Breast epithelium (tissue), 4 donors: Measurements from ENCODE around the gene F10. TPM values are rescaled to one million over a fixed set of nuclear protein-coding genes. Genes with fewer than 3 reads are reported as not detected.

Experiments
- DNase-seq, 2 donors: peaks; one replicate each; pipeline ENCODE4 v3.0.0-alpha.2; 2019; ENCODE audit warnings: low spot score in 2 of 2
- H3K27ac ChIP-seq, 2 donors: fragments of 200-600 bp; sonication (generic) in 1 of 2; one replicate each; pipeline ENCODE4 v1.5.1; 2016 to 2019; ENCODE audit warnings: mild to moderate bottlenecking in 1 of 2
- H3K27me3 ChIP-seq, 2 donors: fragments of 200-600 bp; sonication (generic) in 1 of 2; one replicate each; pipeline versions ENCODE4 v1.5.1 to v1.6.0; 2017 to 2019; ENCODE audit warnings: control low read depth in 1 of 2, mild to moderate bottlenecking in 1 of 2
- H3K36me3 ChIP-seq: fragments of 200-600 bp; one replicate; pipeline ENCODE4 v1.5.1; 2019
- H3K4me1 ChIP-seq, 2 donors: fragments of 200-600 bp; sonication (generic); one replicate each; pipeline ENCODE4 v1.5.1; 2016 to 2019; ENCODE audit warnings: control low read depth in 1 of 2
- H3K4me3 ChIP-seq, 3 donors: fragments of 200-600 bp; sonication (generic); 1 replicate in 2 of 3; 2 replicates in 1 of 3; pipeline ENCODE4 v1.5.1; 2016 to 2019; ENCODE audit warnings: mild to moderate bottlenecking in 3 of 3, moderate library complexity in 2 of 3
- H3K9me3 ChIP-seq, 2 donors: fragments of 200-600 bp; sonication (generic) in 1 of 2; one replicate each; pipeline ENCODE4 v1.5.1; 2016 to 2019; ENCODE audit warnings: control low read depth in 1 of 2
- POLR2A ChIP-seq: fragments of 450-650 bp; IDR thresholded peaks from one replicate; pipeline ENCODE4 v1.6.1; 2016; ENCODE audit warnings: antibody characterized with exemption, mild to moderate bottlenecking, moderate library complexity
- POLR2AphosphoS5 ChIP-seq, 3 donors: sonication (generic); formaldehyde crosslinking; IDR thresholded peaks; one replicate each; pipeline ENCODE4 v1.6.1; 2017; ENCODE audit warnings: antibody characterized with exemption in 3 of 3
- intact Hi-C: fragments of 100-400 bp; cut with DNase I; formaldehyde crosslinking; loops from one replicate; pipeline ENCODE4 v1.15.1; 2023; ENCODE audit warnings: low total_unique reads
- total RNA-seq, 3 donors: library from RNA; depleted of rRNA; stranded (reverse); fragments of >200 nt; gene quantifications; one replicate each; pipeline ENCODE4 v1.1.0, GENCODE V29; 2016
- TF ChIP-seq, protein P1 (sequence below), 3 donors: fragments of 450-650 bp; IDR thresholded peaks; one replicate each; pipeline ENCODE4 v1.5.1; 2016 to 2017; ENCODE audit warnings: antibody characterized with exemption in 3 of 3, mild to moderate bottlenecking in 3 of 3, moderate library complexity in 3 of 3

The F10 gene
- total RNA-seq, 3 donors from 2014 or later = 5.1 to 63.2 (median 8.2) TPM

DNA sequence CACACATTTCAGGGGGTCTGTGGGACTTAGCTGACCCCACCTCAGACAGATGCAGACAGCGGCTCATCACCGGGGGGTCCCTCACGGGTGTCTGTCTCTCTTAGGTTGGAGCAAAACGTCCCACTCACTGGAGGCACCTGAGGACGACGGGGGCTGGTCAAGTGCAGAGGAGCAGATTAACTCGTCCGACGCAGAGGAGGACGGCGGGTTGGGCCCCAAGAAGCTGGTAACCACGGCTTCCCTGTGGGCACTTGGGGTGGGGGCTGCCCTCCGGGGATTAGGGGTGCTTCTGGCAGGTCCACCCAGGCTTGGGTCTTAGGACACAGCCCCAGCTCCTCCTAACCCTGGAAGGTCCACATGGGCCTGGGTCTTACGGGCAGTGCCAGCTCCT is 28.2 kb upstream of the F10 start:
- TF ChIP-seq POLR2AphosphoS5 (IDR thresholded peaks at IDR 0.05) (no peak), POLR2A (no peak)
- TF ChIP-seq, protein P1, sequence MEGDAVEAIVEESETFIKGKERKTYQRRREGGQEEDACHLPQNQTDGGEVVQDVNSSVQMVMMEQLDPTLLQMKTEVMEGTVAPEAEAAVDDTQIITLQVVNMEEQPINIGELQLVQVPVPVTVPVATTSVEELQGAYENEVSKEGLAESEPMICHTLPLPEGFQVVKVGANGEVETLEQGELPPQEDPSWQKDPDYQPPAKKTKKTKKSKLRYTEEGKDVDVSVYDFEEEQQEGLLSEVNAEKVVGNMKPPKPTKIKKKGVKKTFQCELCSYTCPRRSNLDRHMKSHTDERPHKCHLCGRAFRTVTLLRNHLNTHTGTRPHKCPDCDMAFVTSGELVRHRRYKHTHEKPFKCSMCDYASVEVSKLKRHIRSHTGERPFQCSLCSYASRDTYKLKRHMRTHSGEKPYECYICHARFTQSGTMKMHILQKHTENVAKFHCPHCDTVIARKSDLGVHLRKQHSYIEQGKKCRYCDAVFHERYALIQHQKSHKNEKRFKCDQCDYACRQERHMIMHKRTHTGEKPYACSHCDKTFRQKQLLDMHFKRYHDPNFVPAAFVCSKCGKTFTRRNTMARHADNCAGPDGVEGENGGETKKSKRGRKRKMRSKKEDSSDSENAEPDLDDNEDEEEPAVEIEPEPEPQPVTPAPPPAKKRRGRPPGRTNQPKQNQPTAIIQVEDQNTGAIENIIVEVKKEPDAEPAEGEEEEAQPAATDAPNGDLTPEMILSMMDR (IDR thresholded peaks at IDR 0.05) = no peak
- intact Hi-C loops = no loop called here
- Histone ChIP-seq H3K27ac (no peak overlapping the region), H3K9me3 (no peaks in the 10 kb centered on the region), H3K27me3 (no peaks in the 10 kb centered on the region), H3K36me3 (no peaks in the 10 kb centered on the region), H3K4me1 (no peaks in the 10 kb centered on the region), H3K4me3 (no peak overlapping the region)
- DNase-seq = no peak

DNA sequence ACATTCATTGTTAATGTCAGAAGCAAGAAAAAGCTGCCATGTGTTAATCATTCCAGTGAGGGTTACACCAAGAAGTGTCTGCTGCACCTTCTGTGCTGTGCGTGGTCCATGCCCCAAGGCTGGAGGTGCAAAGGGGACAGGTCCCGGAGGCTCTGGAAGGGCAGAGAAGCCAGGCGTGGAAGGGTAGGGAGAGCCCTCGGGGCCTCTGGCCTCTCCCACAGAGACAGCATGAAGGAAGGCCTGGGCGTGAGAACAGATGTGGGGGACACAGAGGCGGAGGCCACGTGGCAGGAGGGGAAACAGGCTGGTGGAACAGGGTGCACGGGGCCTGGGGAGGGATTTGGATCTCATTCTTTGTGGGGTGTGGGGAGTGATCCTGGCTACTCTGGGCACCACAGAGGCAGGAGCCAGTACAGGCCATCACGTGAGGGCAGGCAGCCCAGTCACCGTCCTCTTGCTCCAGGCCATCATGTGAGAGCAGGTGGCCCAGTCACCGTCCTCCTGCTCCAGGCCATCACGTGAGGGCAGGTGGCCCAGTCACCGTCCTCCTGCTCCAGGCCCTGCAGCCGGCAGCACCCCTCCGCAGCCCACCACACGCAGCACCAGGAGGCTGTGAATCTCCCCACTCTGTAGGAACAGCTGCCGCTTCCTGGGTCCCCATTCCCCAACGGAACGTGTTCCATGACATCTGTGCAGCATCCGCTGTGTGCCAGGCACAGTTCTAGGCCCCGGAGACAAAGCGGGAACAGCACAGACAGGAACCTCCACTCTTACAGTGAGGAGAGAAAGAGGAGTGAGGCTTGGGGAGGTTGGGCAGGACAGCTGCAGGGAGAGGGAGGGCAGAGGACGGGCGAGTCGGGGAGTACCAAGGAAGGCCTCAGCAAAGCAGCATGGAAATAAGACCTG is 27.2 kb upstream of the F10 start:
- no peak for DNase-seq
- intact Hi-C loops = no loop called here
- Histone ChIP-seq H3K36me3 (no peaks in the 10 kb centered on the region), H3K4me1 (no peaks in the 10 kb centered on the region), H3K4me3 (no peak overlapping the region), H3K27me3 (no peaks in the 10 kb centered on the region), H3K27ac (no peak overlapping the region), H3K9me3 (no peaks in the 10 kb centered on the region)
- TF ChIP-seq POLR2AphosphoS5 (IDR thresholded peaks at IDR 0.05) = no peak
- TF ChIP-seq, protein P1 (IDR thresholded peaks at IDR 0.05) = no peak
- TF ChIP-seq POLR2A = no peak

DNA sequence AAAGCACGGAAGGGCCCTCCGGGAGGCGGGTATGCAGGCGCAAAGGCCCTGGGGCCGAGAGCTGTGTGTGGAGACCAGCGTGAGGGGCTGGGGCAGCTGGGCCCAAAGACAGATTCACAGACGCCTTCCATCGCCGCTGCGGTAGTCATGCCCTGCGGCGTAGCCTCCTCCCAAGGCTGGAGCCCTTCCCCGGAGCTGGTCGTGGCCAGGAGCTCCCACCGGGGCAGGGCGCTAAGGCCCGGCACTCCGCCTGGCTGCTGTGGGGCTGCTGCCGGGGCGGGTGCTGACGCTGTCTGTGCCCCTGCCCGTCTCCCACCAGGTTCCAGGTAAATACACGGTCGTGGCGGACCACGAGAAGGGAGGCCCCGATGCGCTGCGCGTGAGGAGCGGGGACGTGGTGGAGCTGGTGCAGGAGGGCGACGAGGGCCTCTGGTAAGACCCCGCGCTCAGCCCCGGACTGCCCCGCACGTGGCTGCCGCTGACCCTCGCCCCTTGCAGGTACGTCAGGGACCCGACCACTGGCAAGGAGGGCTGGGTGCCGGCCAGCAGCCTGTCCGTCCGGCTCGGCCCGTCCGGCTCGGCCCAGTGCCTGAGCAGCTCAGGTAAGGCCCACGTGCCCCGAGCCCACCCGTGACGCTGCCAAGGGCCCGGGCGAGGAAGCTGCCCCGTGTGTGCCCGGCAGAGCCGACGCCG is 26.4 kb upstream of the F10 start:
- H3K9me3 ChIP-seq = no peaks in the 10 kb centered on the region
- no peak overlapping the region for H3K4me3 ChIP-seq
- no peaks in the 10 kb centered on the region for H3K4me1 ChIP-seq
- no peak for DNase-seq
- no peaks in the 10 kb centered on the region for H3K27me3 ChIP-seq
- no peaks in the 10 kb centered on the region for H3K36me3 ChIP-seq
- intact Hi-C loops = no loop called here
- TF ChIP-seq, protein P1 (IDR thresholded peaks at IDR 0.05) = no peak
- TF ChIP-seq POLR2A = no peak
- no peak for TF ChIP-seq POLR2AphosphoS5 (IDR thresholded peaks at IDR 0.05)
- H3K27ac ChIP-seq = no peak overlapping the region

DNA sequence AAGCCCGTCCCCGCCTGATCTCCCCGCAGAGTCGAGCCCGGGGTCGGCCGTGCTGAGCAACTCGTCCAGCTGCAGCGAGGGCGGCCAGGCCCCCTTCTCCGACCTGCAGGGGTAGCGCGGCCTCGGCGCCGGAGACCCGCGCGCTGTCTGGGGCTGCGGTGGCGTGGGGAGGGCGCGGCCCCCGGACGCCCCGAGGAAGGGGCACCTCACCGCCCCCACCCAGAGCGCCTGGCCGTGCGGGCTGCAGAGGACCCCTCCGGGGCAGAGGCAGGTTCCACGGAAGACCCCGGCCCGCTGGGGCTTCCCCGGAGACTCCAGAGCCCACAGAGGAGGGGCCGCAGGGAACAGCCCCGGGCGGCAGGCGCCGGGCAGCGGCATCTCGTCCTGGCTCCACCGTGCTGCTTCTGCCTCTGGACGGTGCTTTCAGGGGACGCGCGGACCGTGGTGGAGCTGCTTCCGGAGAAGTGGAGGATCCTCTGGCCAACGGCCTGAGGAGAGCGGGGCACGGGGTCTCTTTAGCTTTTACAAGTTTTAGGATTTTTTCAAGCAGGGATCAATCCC is 25.8 kb upstream of the F10 start:
- intact Hi-C loops = no loop called here

More for the DNA sequence above, 25.8 kb upstream of the F10 start:
- Histone ChIP-seq H3K27me3 (no peaks in the 10 kb centered on the region), H3K27ac (no peak overlapping the region), H3K4me1 (no peaks in the 10 kb centered on the region), H3K9me3 (no peaks in the 10 kb centered on the region), H3K4me3 (no peak overlapping the region), H3K36me3 (no peaks in the 10 kb centered on the region)
- no peak for DNase-seq
- TF ChIP-seq POLR2AphosphoS5 (IDR thresholded peaks at IDR 0.05) = no peak
- TF ChIP-seq, protein P1 (IDR thresholded peaks at IDR 0.05) = no peak
- no peak for TF ChIP-seq POLR2A
